HCT116 (cell line): ENCODE results near the gene OR4D9. TPM values are rescaled to one million over a fixed set of nuclear protein-coding genes. Genes with fewer than 3 reads are reported as not detected.

Experiments
- ATAC-seq: fragments of 200-7000 bp; cut with Tn5 transposase; 2 replicates; pipeline ENCODE4 v1.9.1; 2020; ENCODE audit warnings: mild to moderate bottlenecking, moderate library complexity
- BruUV-seq: library from RNA; stranded (reverse); fragments of 400-500 nt; replicated peaks from 2 replicates; lab custom pipeline; 2021; lab: Mats Ljungman, UMichigan
- CTCF ChIA-PET: fragments of 300-600 bp; sonication (Branson Sonifier 250); formaldehyde crosslinking; loops from one replicate; lab custom pipeline; 2021; ENCODE audit warnings: antibody characterized with exemption; lab: Charles Lee
- POLR2A ChIA-PET: fragments of 300-600, 350-600 bp; sonication (Branson Sonifier 250); formaldehyde crosslinking; loops from one replicate; lab custom pipeline; 2021; ENCODE audit warnings: antibody characterized with exemption; lab: Charles Lee
- RAD21 ChIA-PET, 2 experiments: fragments of 300-600 bp; sonication (Branson Sonifier 250); formaldehyde crosslinking; loops; one replicate each; lab custom pipeline; 2023; ENCODE audit warnings: low total read pairs in 2 of 2; ENCODE audit not compliant: uncharacterized antibody in 2 of 2, unreplicated experiment in 2 of 2, low non-redundant PET in 1 of 2; lab: Charles Lee
- DNase-seq: peaks from one replicate; pipeline ENCODE4 v3.0.0-alpha.2; 2010; ENCODE audit warnings: low read depth, low spot score
- H2AFZ ChIP-seq: fragments of 200-600 bp; shearing (Covaris generic), sonication (generic); 2 replicates; pipeline ENCODE4 v1.6.1; 2017; ENCODE audit warnings: low read depth, mixed run types, mixed read lengths, antibody characterized with exemption, low read length; ENCODE audit not compliant: poor library complexity, severe bottlenecking
- H3K27ac ChIP-seq: 2 replicates; pipeline ENCODE4 v1.5.1; 2012; ENCODE audit warnings: low read depth, low read length
- H3K27me3 ChIP-seq: fragments of 200-600 bp; sonication (generic); 2 replicates; pipeline ENCODE4 v1.6.1; 2016; ENCODE audit warnings: mixed run types, low read length, mixed read lengths; ENCODE audit not compliant: insufficient read depth
- H3K36me3 ChIP-seq, 2 experiments: fragments of 200-500 bp in 1 of 2; fragments of 200-600 bp in 1 of 2; sonication (Bioruptor generic) in 1 of 2; sonication (generic) in 1 of 2; 2 replicates each; pipeline versions ENCODE4 v1.5.1 to v1.6.1; 2014 to 2016; ENCODE audit warnings: low read length in 2 of 2, inconsistent platforms in 1 of 2, mixed read lengths in 1 of 2, mixed run types in 1 of 2; ENCODE audit not compliant: insufficient read depth in 2 of 2, control insufficient read depth in 1 of 2
- H3K4me1 ChIP-seq, 2 experiments: fragments of 200-600 bp in 1 of 2; sonication (generic) in 1 of 2; 2 replicates each; pipeline versions ENCODE4 v1.5.1 to v1.6.1; 2012 to 2017; ENCODE audit warnings: low read length in 2 of 2, inconsistent platforms in 1 of 2, mild to moderate bottlenecking in 1 of 2, mixed read lengths in 1 of 2, mixed run types in 1 of 2, moderate library complexity in 1 of 2; ENCODE audit not compliant: insufficient read depth in 2 of 2, control insufficient read depth in 1 of 2
- H3K4me2 ChIP-seq: fragments of 200-600 bp; sonication (generic); 2 replicates; pipeline ENCODE4 v1.6.1; 2017; ENCODE audit warnings: mixed run types, low read length, mixed read lengths
- H3K4me3 ChIP-seq, 2 experiments: fragments of 200-600 bp in 1 of 2; sonication (generic) in 1 of 2; replicated peaks in 1 of 2; 2 replicates each; pipeline ENCODE4 v1.5.1; 2011 to 2016; ENCODE audit warnings: low read length in 2 of 2, control low read depth in 1 of 2, low read depth in 1 of 2, mild to moderate bottlenecking in 1 of 2, mixed read lengths in 1 of 2, mixed run types in 1 of 2
- H3K79me2 ChIP-seq: fragments of 200-600 bp; sonication (generic); 2 replicates; pipeline ENCODE4 v1.6.1; 2017; ENCODE audit warnings: mild to moderate bottlenecking, mixed run types, low read length, moderate library complexity, mixed read lengths; ENCODE audit not compliant: insufficient read depth
- H3K9ac ChIP-seq: fragments of 200-600 bp; sonication (generic); 2 replicates; pipeline ENCODE4 v1.6.1; 2016; ENCODE audit warnings: low read length, mixed read lengths
- H3K9me2 ChIP-seq: fragments of 200-600 bp; sonication (generic), shearing (Covaris generic); 2 replicates; pipeline ENCODE4 v1.6.1; 2017; ENCODE audit warnings: mixed run types, mild to moderate bottlenecking, moderate library complexity; ENCODE audit not compliant: insufficient read depth
- H3K9me3 ChIP-seq, 2 experiments: fragments of 200-500 bp in 1 of 2; fragments of 200-600 bp in 1 of 2; sonication (Bioruptor generic) in 1 of 2; sonication (generic) in 1 of 2; 2 replicates each; pipeline ENCODE4 v1.6.1; 2014 to 2017; ENCODE audit warnings: low read length in 2 of 2, mixed read lengths in 2 of 2, inconsistent platforms in 1 of 2, low read depth in 1 of 2, mild to moderate bottlenecking in 1 of 2, mixed run types in 1 of 2, moderate library complexity in 1 of 2; ENCODE audit not compliant: control insufficient read depth in 1 of 2, insufficient read depth in 1 of 2
- H4K20me1 ChIP-seq: fragments of 200-600 bp; sonication (generic), shearing (Covaris generic); 2 replicates; pipeline ENCODE4 v1.6.1; 2017; ENCODE audit warnings: mixed run types, mild to moderate bottlenecking, moderate library complexity; ENCODE audit not compliant: insufficient read depth
- CBX3 ChIP-seq: IDR thresholded peaks from 2 replicates; pipeline ENCODE4 v1.6.1; 2012; ENCODE audit warnings: low read depth
- CEBPB ChIP-seq: IDR thresholded peaks from 2 replicates; pipeline ENCODE4 v1.6.1; 2012; ENCODE audit warnings: low read depth
- CTCF ChIP-seq, 3 experiments: fragments of 200-600 bp in 1 of 3; sonication (generic) in 1 of 3; IDR thresholded peaks in 2 of 3; conservative IDR thresholded peaks in 1 of 3; 2 replicates each; pipeline ENCODE4 v1.5.1; 2012 to 2017; ENCODE audit warnings: low read depth in 2 of 3, low read length in 2 of 3, antibody characterized with exemption in 1 of 3, borderline replicate concordance in 1 of 3, control low read depth in 1 of 3, mild to moderate bottlenecking in 1 of 3, mixed read lengths in 1 of 3, mixed run types in 1 of 3, moderate library complexity in 1 of 3; ENCODE audit not compliant: insufficient read depth in 1 of 3
- EGR1 ChIP-seq: IDR thresholded peaks from 2 replicates; pipeline ENCODE4 v1.6.1; 2012; ENCODE audit warnings: low read depth
- ELF1 ChIP-seq: IDR thresholded peaks from 2 replicates; pipeline ENCODE4 v1.6.1; 2012; ENCODE audit warnings: low read depth, borderline replicate concordance
- EZH2 ChIP-seq: fragments of 200-600 bp; sonication (generic); IDR thresholded peaks from 2 replicates; pipeline ENCODE4 v1.6.1; 2017; ENCODE audit warnings: antibody characterized with exemption, mixed run types
- EZH2phosphoT487 ChIP-seq: fragments of 200-600 bp; IDR thresholded peaks from 2 replicates; pipeline ENCODE4 v1.6.1; 2018; ENCODE audit warnings: antibody characterized with exemption, borderline replicate concordance
- FOSL1 ChIP-seq: IDR thresholded peaks from 2 replicates; pipeline ENCODE4 v1.6.1; 2012; ENCODE audit warnings: low read depth
- JUND ChIP-seq: IDR thresholded peaks from 2 replicates; pipeline ENCODE4 v1.6.1; 2012
- MAX ChIP-seq: IDR thresholded peaks from 2 replicates; pipeline ENCODE4 v1.6.1; 2012
- POLR2AphosphoS5 ChIP-seq: IDR thresholded peaks from 2 replicates; pipeline ENCODE4 v1.6.1; 2011; ENCODE audit warnings: mild to moderate bottlenecking, low read depth, low read length, moderate library complexity
- RAD21 ChIP-seq: IDR thresholded peaks from 2 replicates; pipeline ENCODE4 v1.6.1; 2012; ENCODE audit warnings: low read depth, mild to moderate bottlenecking
- SIN3A ChIP-seq: IDR thresholded peaks from 2 replicates; pipeline ENCODE4 v1.6.1; 2012; ENCODE audit warnings: low read depth
- SP1 ChIP-seq: IDR thresholded peaks from 2 replicates; pipeline ENCODE4 v1.6.1; 2012; ENCODE audit warnings: low read depth
- TCF7L2 ChIP-seq: IDR thresholded peaks from 2 replicates; pipeline ENCODE4 v1.7.0; 2011; ENCODE audit warnings: borderline replicate concordance, inconsistent platforms; ENCODE audit not compliant: insufficient read depth, insufficient read length; ENCODE audit errors: extremely low read depth
- YY1 ChIP-seq: IDR thresholded peaks from 2 replicates; pipeline ENCODE4 v1.6.1; 2011; ENCODE audit warnings: low read length, low read depth, moderate library complexity, mild to moderate bottlenecking; ENCODE audit not compliant: insufficient replicate concordance; ENCODE audit errors: extremely low read depth
- ZFX ChIP-seq: fragments of 450-650 bp; IDR thresholded peaks from 2 replicates; pipeline ENCODE4 v1.6.1; 2017
- ZNF274 ChIP-seq: fragments of 200-500 bp; sonication (Bioruptor generic); IDR thresholded peaks from 2 replicates; pipeline ENCODE4 v1.6.1; 2014; ENCODE audit warnings: mild to moderate bottlenecking, low read depth, low read length, inconsistent platforms
- intact Hi-C: fragments of 100-400 bp; cut with micrococcal nuclease; formaldehyde crosslinking; loops from 2 replicates; pipeline ENCODE4 v1.10.0; 2022
- total RNA-seq: library from RNA; stranded (reverse); gene quantifications from one replicate; pipeline ENCODE4 v1.2.1, GENCODE V29; 2021; ENCODE audit not compliant: unreplicated experiment
- TF ChIP-seq, protein P1 (sequence below): IDR thresholded peaks from 2 replicates; pipeline ENCODE4 v1.6.1; 2011; ENCODE audit warnings: mild to moderate bottlenecking, low read length, moderate library complexity; ENCODE audit not compliant: insufficient replicate concordance; ENCODE audit errors: extremely low read depth

The OR4D9 gene
- total RNA-seq, 1 experiment from 2014 or later, result not detected

GRCh38 chr11:59534676-59535075, 23.3 kb downstream of the OR4D9 start (continued):
- TF ChIP-seq EZH2 (no peak), TCF7L2 (no peak), RAD21 (no peak), EZH2phosphoT487 (no peak), EGR1 (no peak), JUND (no peak), CBX3 (no peak), ZNF274 (no peak), MAX (no peak)
- TF ChIP-seq, protein P1, sequence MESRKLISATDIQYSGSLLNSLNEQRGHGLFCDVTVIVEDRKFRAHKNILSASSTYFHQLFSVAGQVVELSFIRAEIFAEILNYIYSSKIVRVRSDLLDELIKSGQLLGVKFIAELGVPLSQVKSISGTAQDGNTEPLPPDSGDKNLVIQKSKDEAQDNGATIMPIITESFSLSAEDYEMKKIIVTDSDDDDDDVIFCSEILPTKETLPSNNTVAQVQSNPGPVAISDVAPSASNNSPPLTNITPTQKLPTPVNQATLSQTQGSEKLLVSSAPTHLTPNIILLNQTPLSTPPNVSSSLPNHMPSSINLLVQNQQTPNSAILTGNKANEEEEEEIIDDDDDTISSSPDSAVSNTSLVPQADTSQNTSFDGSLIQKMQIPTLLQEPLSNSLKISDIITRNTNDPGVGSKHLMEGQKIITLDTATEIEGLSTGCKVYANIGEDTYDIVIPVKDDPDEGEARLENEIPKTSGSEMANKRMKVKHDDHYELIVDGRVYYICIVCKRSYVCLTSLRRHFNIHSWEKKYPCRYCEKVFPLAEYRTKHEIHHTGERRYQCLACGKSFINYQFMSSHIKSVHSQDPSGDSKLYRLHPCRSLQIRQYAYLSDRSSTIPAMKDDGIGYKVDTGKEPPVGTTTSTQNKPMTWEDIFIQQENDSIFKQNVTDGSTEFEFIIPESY, result no peak

DNA sequence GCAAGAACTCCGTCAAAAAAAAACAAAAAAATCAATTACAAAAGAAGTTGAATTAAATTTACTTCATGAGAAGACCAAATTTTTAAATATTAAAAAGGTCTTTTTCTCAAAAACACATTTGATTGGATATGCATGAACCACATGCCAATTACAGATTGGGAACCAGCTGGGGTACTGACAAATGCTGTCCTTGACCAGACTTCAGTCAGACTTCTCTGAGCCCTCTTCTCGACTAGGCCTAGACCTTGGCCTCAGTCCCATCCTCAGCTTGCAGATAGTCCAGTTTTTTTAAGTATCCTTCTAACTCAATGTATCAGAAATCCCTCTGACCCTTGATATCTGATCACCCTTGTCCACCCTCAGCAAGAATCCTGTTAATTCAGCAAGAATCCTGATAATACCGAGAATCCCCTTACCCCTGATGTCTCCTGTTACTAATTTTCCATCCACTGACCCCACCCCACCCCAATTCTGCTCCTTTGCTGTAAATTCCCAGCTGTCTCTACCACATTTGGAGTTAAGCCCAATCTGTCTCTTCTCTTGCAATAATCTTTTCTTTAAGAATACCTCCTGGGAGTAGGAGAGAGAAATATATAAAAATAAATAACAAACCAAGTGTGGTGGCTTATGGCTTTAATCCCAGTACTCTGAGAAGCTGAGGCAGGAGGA, 30.9 kb downstream of the OR4D9 start:
- BruUV-seq, result no TSS peak
- intact Hi-C loops, result no loop called here
- H3K9me2 ChIP-seq, result no peaks in the 10 kb centered on the region
- no peak for TF ChIP-seq SP1
- no peak for TF ChIP-seq JUND
- no peak for TF ChIP-seq YY1
- TF ChIP-seq CEBPB, result no peak
- no peak for TF ChIP-seq ELF1
- no peak for TF ChIP-seq MAX
- no peak for TF ChIP-seq ZFX
- TF ChIP-seq RAD21, result no peak
- TF ChIP-seq, protein P1, result no peak
- TF ChIP-seq EZH2phosphoT487, result no peak
- TF ChIP-seq FOSL1, result no peak
- TF ChIP-seq SIN3A, result no peak
- TF ChIP-seq CTCF (IDR thresholded peaks at IDR 0.05 in 2 of 3, conservative IDR thresholded peaks at IDR 0.05 in 1 of 3; ENCODE audit: borderline replicate concordance in 1 of 3, insufficient read depth in 1 of 3, low read depth in 2 of 3, low read length in 2 of 3), result no peak
- no peak for TF ChIP-seq POLR2AphosphoS5
- no peak for TF ChIP-seq ZNF274

More for the DNA sequence above, 30.9 kb downstream of the OR4D9 start:
- no peak for DNase-seq
- H3K4me2 ChIP-seq, result no peak overlapping the region
- H3K36me3 ChIP-seq, result no peaks in the 10 kb centered on the region
- H3K27me3 ChIP-seq, result no peaks in the 10 kb centered on the region
- CTCF ChIA-PET, result no interaction called here
- ATAC-seq, result no peak
- peaks cover 24 to 43% of the 10 kb centered on the region in 2 experiments for H3K4me1 ChIP-seq
- no peak overlapping the region for H3K9ac ChIP-seq
- no peak overlapping the region for H3K27ac ChIP-seq
- no peaks in the 10 kb centered on the region for H3K9me3 ChIP-seq
- H2AFZ ChIP-seq, result no peak overlapping the region
- no peaks in the 10 kb centered on the region for H4K20me1 ChIP-seq
- RAD21 ChIA-PET, result no interaction called here
- no peaks in the 10 kb centered on the region for H3K79me2 ChIP-seq
- no peak overlapping the region for H3K4me3 ChIP-seq
- POLR2A ChIA-PET, result no interaction called here
